HCT116 (cell line): ENCODE data around the gene HPCA. TPM values are rescaled to one million over a fixed set of nuclear protein-coding genes. Genes with fewer than 3 reads are reported as not detected.

Source experiments
- ATAC-seq: fragments of 200-7000 bp; cut with Tn5 transposase; 2 replicates; pipeline ENCODE4 v1.9.1; 2020; ENCODE audit warnings: mild to moderate bottlenecking, moderate library complexity
- BruUV-seq: library from RNA; stranded (reverse); fragments of 400-500 nt; replicated peaks from 2 replicates; lab custom pipeline; 2021; lab: Mats Ljungman, UMichigan
- CTCF ChIA-PET: fragments of 300-600 bp; sonication (Branson Sonifier 250); formaldehyde crosslinking; loops from one replicate; lab custom pipeline; 2021; ENCODE audit warnings: antibody characterized with exemption; lab: Charles Lee
- POLR2A ChIA-PET: fragments of 300-600, 350-600 bp; sonication (Branson Sonifier 250); formaldehyde crosslinking; loops from one replicate; lab custom pipeline; 2021; ENCODE audit warnings: antibody characterized with exemption; lab: Charles Lee
- RAD21 ChIA-PET, 2 experiments: fragments of 300-600 bp; sonication (Branson Sonifier 250); formaldehyde crosslinking; loops; one replicate each; lab custom pipeline; 2023; ENCODE audit warnings: low total read pairs in 2 of 2; ENCODE audit not compliant: uncharacterized antibody in 2 of 2, unreplicated experiment in 2 of 2, low non-redundant PET in 1 of 2; lab: Charles Lee
- DNase-seq: peaks from one replicate; pipeline ENCODE4 v3.0.0-alpha.2; 2010; ENCODE audit warnings: low read depth, low spot score
- H2AFZ ChIP-seq: fragments of 200-600 bp; shearing (Covaris generic), sonication (generic); 2 replicates; pipeline ENCODE4 v1.6.1; 2017; ENCODE audit warnings: low read depth, mixed run types, mixed read lengths, antibody characterized with exemption, low read length; ENCODE audit not compliant: poor library complexity, severe bottlenecking
- H3K27ac ChIP-seq: 2 replicates; pipeline ENCODE4 v1.5.1; 2012; ENCODE audit warnings: low read depth, low read length
- H3K27me3 ChIP-seq: fragments of 200-600 bp; sonication (generic); 2 replicates; pipeline ENCODE4 v1.6.1; 2016; ENCODE audit warnings: mixed run types, low read length, mixed read lengths; ENCODE audit not compliant: insufficient read depth
- H3K36me3 ChIP-seq, 2 experiments: fragments of 200-500 bp in 1 of 2; fragments of 200-600 bp in 1 of 2; sonication (Bioruptor generic) in 1 of 2; sonication (generic) in 1 of 2; 2 replicates each; pipeline versions ENCODE4 v1.5.1 to v1.6.1; 2014 to 2016; ENCODE audit warnings: low read length in 2 of 2, inconsistent platforms in 1 of 2, mixed read lengths in 1 of 2, mixed run types in 1 of 2; ENCODE audit not compliant: insufficient read depth in 2 of 2, control insufficient read depth in 1 of 2
- H3K4me1 ChIP-seq, 2 experiments: fragments of 200-600 bp in 1 of 2; sonication (generic) in 1 of 2; 2 replicates each; pipeline versions ENCODE4 v1.5.1 to v1.6.1; 2012 to 2017; ENCODE audit warnings: low read length in 2 of 2, inconsistent platforms in 1 of 2, mild to moderate bottlenecking in 1 of 2, mixed read lengths in 1 of 2, mixed run types in 1 of 2, moderate library complexity in 1 of 2; ENCODE audit not compliant: insufficient read depth in 2 of 2, control insufficient read depth in 1 of 2
- H3K4me2 ChIP-seq: fragments of 200-600 bp; sonication (generic); 2 replicates; pipeline ENCODE4 v1.6.1; 2017; ENCODE audit warnings: mixed run types, low read length, mixed read lengths
- H3K4me3 ChIP-seq, 2 experiments: fragments of 200-600 bp in 1 of 2; sonication (generic) in 1 of 2; replicated peaks in 1 of 2; 2 replicates each; pipeline ENCODE4 v1.5.1; 2011 to 2016; ENCODE audit warnings: low read length in 2 of 2, control low read depth in 1 of 2, low read depth in 1 of 2, mild to moderate bottlenecking in 1 of 2, mixed read lengths in 1 of 2, mixed run types in 1 of 2
- H3K79me2 ChIP-seq: fragments of 200-600 bp; sonication (generic); 2 replicates; pipeline ENCODE4 v1.6.1; 2017; ENCODE audit warnings: mild to moderate bottlenecking, mixed run types, low read length, moderate library complexity, mixed read lengths; ENCODE audit not compliant: insufficient read depth
- H3K9ac ChIP-seq: fragments of 200-600 bp; sonication (generic); 2 replicates; pipeline ENCODE4 v1.6.1; 2016; ENCODE audit warnings: low read length, mixed read lengths
- H3K9me2 ChIP-seq: fragments of 200-600 bp; sonication (generic), shearing (Covaris generic); 2 replicates; pipeline ENCODE4 v1.6.1; 2017; ENCODE audit warnings: mixed run types, mild to moderate bottlenecking, moderate library complexity; ENCODE audit not compliant: insufficient read depth
- H3K9me3 ChIP-seq, 2 experiments: fragments of 200-500 bp in 1 of 2; fragments of 200-600 bp in 1 of 2; sonication (Bioruptor generic) in 1 of 2; sonication (generic) in 1 of 2; 2 replicates each; pipeline ENCODE4 v1.6.1; 2014 to 2017; ENCODE audit warnings: low read length in 2 of 2, mixed read lengths in 2 of 2, inconsistent platforms in 1 of 2, low read depth in 1 of 2, mild to moderate bottlenecking in 1 of 2, mixed run types in 1 of 2, moderate library complexity in 1 of 2; ENCODE audit not compliant: control insufficient read depth in 1 of 2, insufficient read depth in 1 of 2
- H4K20me1 ChIP-seq: fragments of 200-600 bp; sonication (generic), shearing (Covaris generic); 2 replicates; pipeline ENCODE4 v1.6.1; 2017; ENCODE audit warnings: mixed run types, mild to moderate bottlenecking, moderate library complexity; ENCODE audit not compliant: insufficient read depth
- CEBPB ChIP-seq: IDR thresholded peaks from 2 replicates; pipeline ENCODE4 v1.6.1; 2012; ENCODE audit warnings: low read depth
- EGR1 ChIP-seq: IDR thresholded peaks from 2 replicates; pipeline ENCODE4 v1.6.1; 2012; ENCODE audit warnings: low read depth
- EZH2 ChIP-seq: fragments of 200-600 bp; sonication (generic); IDR thresholded peaks from 2 replicates; pipeline ENCODE4 v1.6.1; 2017; ENCODE audit warnings: antibody characterized with exemption, mixed run types
- FOSL1 ChIP-seq: IDR thresholded peaks from 2 replicates; pipeline ENCODE4 v1.6.1; 2012; ENCODE audit warnings: low read depth
- POLR2A ChIP-seq: IDR thresholded peaks from 2 replicates; pipeline ENCODE4 v1.7.0; 2011; ENCODE audit warnings: borderline replicate concordance; ENCODE audit not compliant: insufficient read depth, insufficient read length; ENCODE audit errors: extremely low read depth
- SP1 ChIP-seq: IDR thresholded peaks from 2 replicates; pipeline ENCODE4 v1.6.1; 2012; ENCODE audit warnings: low read depth
- SRF ChIP-seq: IDR thresholded peaks from 2 replicates; pipeline ENCODE4 v1.6.1; 2012; ENCODE audit warnings: low read depth
- TCF7L2 ChIP-seq: IDR thresholded peaks from 2 replicates; pipeline ENCODE4 v1.7.0; 2011; ENCODE audit warnings: borderline replicate concordance, inconsistent platforms; ENCODE audit not compliant: insufficient read depth, insufficient read length; ENCODE audit errors: extremely low read depth
- ZNF274 ChIP-seq: fragments of 200-500 bp; sonication (Bioruptor generic); IDR thresholded peaks from 2 replicates; pipeline ENCODE4 v1.6.1; 2014; ENCODE audit warnings: mild to moderate bottlenecking, low read depth, low read length, inconsistent platforms
- intact Hi-C: fragments of 100-400 bp; cut with micrococcal nuclease; formaldehyde crosslinking; loops from 2 replicates; pipeline ENCODE4 v1.10.0; 2022
- total RNA-seq: library from RNA; stranded (reverse); gene quantifications from one replicate; pipeline ENCODE4 v1.2.1, GENCODE V29; 2021; ENCODE audit not compliant: unreplicated experiment
- TF ChIP-seq, protein P1 (sequence below): IDR thresholded peaks from 2 replicates; pipeline ENCODE4 v1.6.1; 2011; ENCODE audit warnings: mild to moderate bottlenecking, low read length, moderate library complexity; ENCODE audit not compliant: insufficient replicate concordance; ENCODE audit errors: extremely low read depth
- TF ChIP-seq, protein P2 (sequence below): IDR thresholded peaks from 2 replicates; pipeline ENCODE4 v1.6.1; 2012
- TF ChIP-seq, protein P3 (sequence below): IDR thresholded peaks from 2 replicates; pipeline ENCODE4 v1.6.1; 2012

The HPCA gene
- total RNA-seq, 1 experiment from 2014 or later, result 0.15 TPM

DNA sequence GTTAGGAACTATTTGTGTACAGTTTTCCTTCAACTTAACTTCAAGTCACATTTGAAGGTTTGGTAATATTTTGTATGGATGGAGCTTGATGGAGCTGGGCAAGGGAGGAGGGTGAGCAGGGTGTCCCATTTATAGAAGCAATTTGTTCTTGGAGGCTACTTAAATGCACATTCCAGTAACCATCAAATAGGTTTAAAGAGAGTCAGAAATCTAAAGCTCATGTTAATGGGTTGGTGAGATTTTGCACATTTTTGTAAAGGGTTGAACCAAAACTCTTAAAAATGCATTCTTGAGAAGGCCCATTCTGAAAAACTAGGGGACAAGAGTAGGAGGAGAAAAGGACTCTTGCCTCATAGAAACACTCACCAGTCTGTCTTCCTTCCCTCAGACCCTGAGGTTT, 25.7 kb upstream of the HPCA start:
- Histone ChIP-seq H3K27me3 (no peaks in the 10 kb centered on the region), H3K9me3 (no peaks in the 10 kb centered on the region), H3K9ac (no peak overlapping the region), H4K20me1 (no peaks in the 10 kb centered on the region; the same call in 1 of the 2 replicates), H2AFZ (no peak overlapping the region), H3K9me2 (no peaks in the 10 kb centered on the region), H3K36me3 (peaks cover 13 to 14% of the 10 kb centered on the region in 2 experiments; a peak in 2 of 4 replicates), H3K4me3 (no peak overlapping the region), H3K4me1 (no peaks in the 10 kb centered on the region), H3K4me2 (no peak overlapping the region), H3K79me2 (no peaks in the 10 kb centered on the region), H3K27ac (no peak overlapping the region)
- no peak for ATAC-seq
- ChIA-PET CTCF (no interaction called here), RAD21 (no interaction called here), POLR2A (no interaction called here)
- TF ChIP-seq, protein P1, sequence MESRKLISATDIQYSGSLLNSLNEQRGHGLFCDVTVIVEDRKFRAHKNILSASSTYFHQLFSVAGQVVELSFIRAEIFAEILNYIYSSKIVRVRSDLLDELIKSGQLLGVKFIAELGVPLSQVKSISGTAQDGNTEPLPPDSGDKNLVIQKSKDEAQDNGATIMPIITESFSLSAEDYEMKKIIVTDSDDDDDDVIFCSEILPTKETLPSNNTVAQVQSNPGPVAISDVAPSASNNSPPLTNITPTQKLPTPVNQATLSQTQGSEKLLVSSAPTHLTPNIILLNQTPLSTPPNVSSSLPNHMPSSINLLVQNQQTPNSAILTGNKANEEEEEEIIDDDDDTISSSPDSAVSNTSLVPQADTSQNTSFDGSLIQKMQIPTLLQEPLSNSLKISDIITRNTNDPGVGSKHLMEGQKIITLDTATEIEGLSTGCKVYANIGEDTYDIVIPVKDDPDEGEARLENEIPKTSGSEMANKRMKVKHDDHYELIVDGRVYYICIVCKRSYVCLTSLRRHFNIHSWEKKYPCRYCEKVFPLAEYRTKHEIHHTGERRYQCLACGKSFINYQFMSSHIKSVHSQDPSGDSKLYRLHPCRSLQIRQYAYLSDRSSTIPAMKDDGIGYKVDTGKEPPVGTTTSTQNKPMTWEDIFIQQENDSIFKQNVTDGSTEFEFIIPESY, result no peak
- TF ChIP-seq, protein P2, sequence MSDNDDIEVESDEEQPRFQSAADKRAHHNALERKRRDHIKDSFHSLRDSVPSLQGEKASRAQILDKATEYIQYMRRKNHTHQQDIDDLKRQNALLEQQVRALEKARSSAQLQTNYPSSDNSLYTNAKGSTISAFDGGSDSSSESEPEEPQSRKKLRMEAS, result no peak
- TF ChIP-seq, protein P3, sequence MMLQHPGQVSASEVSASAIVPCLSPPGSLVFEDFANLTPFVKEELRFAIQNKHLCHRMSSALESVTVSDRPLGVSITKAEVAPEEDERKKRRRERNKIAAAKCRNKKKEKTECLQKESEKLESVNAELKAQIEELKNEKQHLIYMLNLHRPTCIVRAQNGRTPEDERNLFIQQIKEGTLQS, result no peak
- no peak for TF ChIP-seq SP1
- no peak for TF ChIP-seq EGR1
- no peak for TF ChIP-seq EZH2
- no peak for TF ChIP-seq ZNF274
- no peak for TF ChIP-seq FOSL1
- no peak for TF ChIP-seq SRF
- no peak for TF ChIP-seq CEBPB
- TF ChIP-seq POLR2A, result no peak
- no peak for TF ChIP-seq TCF7L2
- intact Hi-C loops, result no loop called here
- BruUV-seq, result no TSS peak
- no peak for DNase-seq
